GM10266 (cell line): Measurements from ENCODE around the gene NUDT14.

Source experiments
- DNase-seq: peaks from one replicate; pipeline ENCODE4 v3.0.0; 2012; ENCODE audit errors: extremely low spot score
- CTCF ChIP-seq: IDR thresholded peaks from 2 replicates; pipeline ENCODE4 v1.5.1; 2012; ENCODE audit warnings: mild to moderate bottlenecking, low read depth; ENCODE audit not compliant: control insufficient read depth, insufficient read depth; ENCODE audit errors: missing control alignments

NUDT14 gene

GRCh38 chr14:105218611-105219010 lies 37.5 kb upstream of the NUDT14 start:
- TF ChIP-seq CTCF: no peak
- DNase-seq: no peak

GRCh38 chr14:105217774-105218173 lies 36.7 kb upstream of the NUDT14 start:
- TF ChIP-seq CTCF: no peak
- no peak for DNase-seq

GRCh38 chr14:105216490-105217247 lies 35.6 kb upstream of the NUDT14 start:
- TF ChIP-seq CTCF: no peak

GRCh38 chr14:105215602-105216001 lies 34.5 kb upstream of the NUDT14 start:
- no peak for DNase-seq
- no peak for TF ChIP-seq CTCF

More at GRCh38 chr14:105216490-105217247, 35.6 kb upstream of the NUDT14 start:
- DNase-seq: no peak

- TF ChIP-seq CTCF: no peak
Observed at GRCh38 chr14:105214324-105214915, 33.3 kb upstream of the NUDT14 start.

GRCh38 chr14:105213361-105213760 lies 32.2 kb upstream of the NUDT14 start:
- no peak for TF ChIP-seq CTCF

More at GRCh38 chr14:105214324-105214915, 33.3 kb upstream of the NUDT14 start:
- no peak for DNase-seq

More at GRCh38 chr14:105213361-105213760, 32.2 kb upstream of the NUDT14 start:
- no peak for DNase-seq
